GM21737 (cell line): ENCODE measurements around the gene ABI3BP.
"Not testable (repeated sequence)": the region's sequence is repeated elsewhere in the genome, so short reads cannot be mapped to it uniquely, and the experiment has no call there.

Source experiments
- ATAC-seq: cut with Tn5 transposase; IDR thresholded peaks from one replicate; pipeline ENCODE4 v1.9.1; 2021; ENCODE audit warnings: mild to moderate bottlenecking, moderate library complexity; ENCODE audit not compliant: unreplicated experiment

ABI3BP gene

DNA sequence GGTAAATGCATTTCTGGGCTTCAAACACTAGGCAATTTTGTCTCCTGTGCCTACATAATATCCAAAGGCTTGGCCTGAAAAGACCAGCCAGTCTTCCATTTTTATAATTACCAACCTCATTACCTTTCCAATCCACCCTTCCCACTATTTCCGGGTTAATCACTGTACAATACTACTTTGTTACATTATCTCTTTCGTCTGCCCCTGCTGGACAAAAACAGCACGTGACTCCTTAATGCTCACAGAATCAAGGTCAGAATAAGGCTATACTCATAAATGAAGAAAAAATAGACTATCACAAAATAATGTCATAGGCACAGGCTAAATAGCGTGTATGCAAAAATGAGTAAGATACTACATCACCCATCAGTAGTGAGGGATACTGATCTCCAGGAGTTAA lies 40.1 kb downstream of the ABI3BP start:
- ATAC-seq: no peak

- ATAC-seq: no peak
These were observed 46.1 kb downstream of the ABI3BP start for GRCh38 chr3:100947119-100947518.

DNA sequence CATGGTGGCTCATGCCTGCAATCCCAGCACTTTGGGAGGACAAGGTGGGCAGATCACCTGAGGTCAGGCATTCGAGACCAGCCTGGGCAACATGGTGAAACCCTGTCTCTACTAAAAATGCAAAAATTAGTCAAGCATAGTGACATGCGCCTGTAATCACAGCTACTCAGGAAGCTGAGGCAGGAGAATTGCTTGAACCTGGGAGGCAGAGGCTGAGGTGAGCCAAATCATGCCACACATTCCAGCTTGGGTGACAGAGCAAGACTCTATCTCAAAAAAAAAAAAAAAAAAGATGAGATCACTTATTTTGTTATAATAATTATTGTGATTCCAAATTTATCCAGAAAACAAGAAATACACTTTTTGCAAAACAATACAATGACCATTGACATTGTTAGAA lies 47.1 kb downstream of the ABI3BP start:
- not testable (repeated sequence) for ATAC-seq

DNA sequence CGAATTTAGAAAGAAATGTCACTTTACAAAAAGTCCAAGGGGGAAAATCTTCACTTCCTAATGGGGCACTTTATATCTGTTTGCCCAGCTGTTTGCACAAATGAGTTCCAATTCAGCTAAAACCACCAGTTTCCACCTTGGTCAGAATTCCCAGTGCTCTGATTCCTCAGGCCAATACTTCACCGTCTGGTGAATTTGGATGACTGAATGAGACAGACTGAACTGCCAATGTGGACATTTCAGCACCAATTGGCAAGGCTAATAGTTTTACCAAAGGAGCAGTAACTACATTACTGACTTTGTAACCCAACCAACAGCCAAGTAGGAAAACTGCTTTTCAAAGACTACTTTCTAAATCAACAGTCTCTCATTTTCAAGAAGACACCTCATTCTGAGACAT lies 51.8 kb downstream of the ABI3BP start:
- ATAC-seq: no peak

GRCh38 chr3:100941041-100941440 lies 52.2 kb downstream of the ABI3BP start:
- ATAC-seq: no peak

- ATAC-seq: no peak
These were observed 56.3 kb downstream of the ABI3BP start for GRCh38 chr3:100936931-100937330.

DNA sequence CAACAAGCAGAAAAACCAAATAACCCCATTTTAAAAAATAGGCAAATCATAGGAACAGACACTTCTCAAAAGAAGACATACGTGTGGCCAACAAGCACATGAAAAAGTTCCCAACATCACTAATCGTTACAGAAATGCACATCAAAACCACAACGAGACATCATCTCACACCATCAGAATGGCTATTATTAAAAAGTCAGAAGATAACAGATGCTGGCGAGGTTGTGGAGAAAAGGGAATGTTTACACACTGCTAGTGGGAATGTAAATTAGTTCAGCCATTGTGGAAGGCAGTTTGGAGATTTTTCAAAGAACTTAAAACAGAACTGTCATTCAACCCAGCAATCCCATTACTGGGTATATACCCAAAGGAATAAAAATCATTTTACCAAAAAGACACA lies 60.7 kb downstream of the ABI3BP start:
- no peak for ATAC-seq

- ATAC-seq: no peak
These were observed 64.4 kb downstream of the ABI3BP start for GRCh38 chr3:100928638-100929428.

DNA sequence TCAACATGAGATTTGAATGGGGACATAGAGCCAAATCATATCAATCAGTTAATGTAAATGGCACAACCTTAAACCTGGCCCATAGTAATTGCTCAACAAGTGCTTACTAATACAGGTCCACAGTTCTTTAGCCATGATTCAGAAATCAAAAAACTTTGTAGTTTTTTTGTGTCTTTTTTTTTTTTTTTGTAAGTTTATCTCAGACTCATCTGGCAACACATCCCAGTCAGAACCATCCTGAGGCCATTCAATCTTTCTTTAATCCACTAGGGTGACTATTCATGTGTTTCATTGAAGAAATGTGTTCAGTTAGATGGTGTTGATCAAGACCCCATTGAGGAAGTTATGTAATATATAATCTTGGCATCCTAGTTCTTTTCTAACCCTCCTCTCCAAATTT lies 65.4 kb downstream of the ABI3BP start:
- no peak for ATAC-seq

- ATAC-seq: no peak
These were observed 77.3 kb downstream of the ABI3BP start for GRCh38 chr3:100915706-100916495.

DNA sequence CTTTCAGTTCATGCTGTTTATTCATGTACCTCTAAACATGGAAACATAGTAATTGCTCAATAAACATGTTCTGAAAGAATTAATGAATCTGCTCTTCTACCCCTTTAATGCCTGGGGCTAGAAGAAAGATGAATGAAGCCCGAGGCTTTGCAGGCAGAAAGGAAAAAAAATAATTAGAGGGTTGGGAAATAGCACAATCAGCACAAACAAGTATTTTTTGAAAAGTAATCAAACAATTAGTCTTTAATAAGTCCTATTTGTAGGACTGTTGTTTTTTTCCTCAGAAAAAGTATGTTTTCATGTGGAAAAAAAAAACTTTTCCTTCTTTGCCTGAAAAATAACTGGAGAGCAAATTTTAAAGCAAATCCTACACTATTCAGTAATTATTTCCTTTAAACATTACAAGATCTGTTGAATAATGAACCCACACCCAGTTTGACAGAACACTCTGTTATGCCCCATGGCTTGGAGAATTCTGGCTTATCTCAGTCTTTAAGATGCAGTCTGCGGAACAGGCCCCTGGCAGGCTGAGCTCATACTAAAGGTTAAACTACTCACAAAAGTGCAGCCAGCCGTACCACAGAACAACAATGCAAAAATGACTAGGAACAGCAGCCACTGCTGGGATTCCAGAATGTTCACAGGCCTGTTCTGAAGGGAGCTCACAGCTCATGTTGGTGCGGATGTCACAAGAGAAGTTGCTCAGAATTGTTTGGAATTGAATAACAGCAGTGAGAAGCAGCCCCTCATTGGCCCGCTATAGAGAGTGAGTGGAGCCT lies 79.2 kb downstream of the ABI3BP start:
- ATAC-seq: no peak

DNA sequence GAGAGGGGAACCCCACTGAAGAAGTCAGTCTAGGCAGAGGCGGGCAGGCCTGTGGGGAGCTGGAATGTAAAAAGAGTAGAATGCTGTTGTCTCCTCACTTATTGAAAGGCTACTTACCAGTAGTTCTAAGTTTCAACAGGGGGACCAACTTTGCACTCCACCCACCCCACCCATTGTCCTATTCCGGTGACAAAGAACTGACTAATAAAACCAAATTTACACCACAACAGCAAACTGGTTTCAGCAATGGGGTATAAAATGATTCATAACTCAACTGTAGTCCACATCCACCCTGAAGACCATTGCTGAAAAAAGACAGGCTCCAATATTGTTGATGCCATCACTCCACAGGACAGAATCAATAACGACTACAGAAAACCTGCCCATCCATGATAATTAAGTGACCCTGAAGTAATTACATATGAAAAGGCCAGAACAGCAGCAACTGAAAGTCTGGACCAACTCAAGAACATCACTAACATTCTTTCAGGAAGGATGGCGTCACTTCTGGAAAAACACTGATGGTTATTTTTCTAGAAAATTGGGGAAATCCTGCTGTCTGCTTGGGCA lies 80.2 kb downstream of the ABI3BP start:
- no peak for ATAC-seq

- no peak for ATAC-seq
These were observed 80.7 kb downstream of the ABI3BP start for GRCh38 chr3:100912571-100912970.

DNA sequence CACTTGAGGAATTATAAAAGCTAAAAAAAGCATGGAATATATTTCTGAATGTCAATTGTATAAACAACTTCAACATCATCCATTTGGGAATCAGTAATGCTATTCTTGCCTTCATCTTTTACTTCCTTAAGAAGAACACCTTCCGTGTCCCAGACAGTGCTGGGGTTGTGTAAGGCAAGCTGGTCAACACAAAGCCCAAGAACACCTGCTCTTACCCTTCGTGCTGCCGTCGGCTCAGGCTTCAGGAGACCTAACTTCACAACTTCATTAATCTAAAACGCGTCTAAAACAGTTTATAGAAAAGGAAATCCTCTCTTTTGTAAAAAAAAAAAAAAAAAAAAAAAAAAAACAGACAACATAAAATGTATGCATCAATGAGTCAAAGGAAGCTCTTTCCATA lies 81.3 kb downstream of the ABI3BP start:
- no peak for ATAC-seq

GRCh38 chr3:100910986-100911385 lies 82.2 kb downstream of the ABI3BP start:
- no peak for ATAC-seq

- ATAC-seq: no peak
These were observed 90.6 kb downstream of the ABI3BP start for GRCh38 chr3:100902572-100902971.

- no peak for ATAC-seq
These were observed 92.4 kb downstream of the ABI3BP start for GRCh38 chr3:100900671-100901335.

- ATAC-seq: peak; percentile 78
These were observed 93.7 kb downstream of the ABI3BP start for GRCh38 chr3:100899440-100900091.

GRCh38 chr3:100898681-100899080 lies 94.5 kb downstream of the ABI3BP start:
- no peak for ATAC-seq

- no peak for ATAC-seq
These were observed 96.2 kb downstream of the ABI3BP start for GRCh38 chr3:100896994-100897393.
